ENCODE data around the gene SNORC. TPM values are rescaled to one million over a fixed set of nuclear protein-coding genes. Genes with fewer than 3 reads are reported as not detected.

The SNORC gene
- total and polyA plus RNA-seq, 2 of the 13 experiments (the other 11 are each of a cell fraction or from before 2014, with no cell fraction given): 59.1 to 86.1 TPM

DNA sequence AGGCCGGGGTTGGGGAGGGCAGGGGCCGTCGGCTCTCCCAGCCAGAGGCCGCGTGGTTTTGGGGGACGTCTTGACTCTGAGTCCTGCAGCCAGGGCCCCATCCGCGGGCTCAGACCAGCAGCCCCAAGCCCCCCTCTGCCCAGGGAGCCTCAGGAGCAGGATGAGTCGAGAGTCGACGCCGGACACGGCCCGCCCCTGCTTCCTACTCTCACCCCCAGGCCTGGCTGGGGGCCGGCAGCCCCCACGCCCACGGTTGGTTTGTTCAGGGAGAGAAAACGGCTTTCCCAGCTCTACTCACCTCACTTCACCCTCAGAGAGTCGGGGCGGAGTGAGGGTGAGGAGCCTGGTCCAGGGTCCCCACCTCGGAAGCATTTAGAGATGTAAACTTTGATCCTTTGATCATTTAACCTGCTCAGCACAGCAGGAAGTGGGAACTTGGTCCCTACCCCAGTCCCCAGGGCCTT, 6.9 kb downstream of the SNORC start (continued):
- TF ChIP-seq, protein P1, sequence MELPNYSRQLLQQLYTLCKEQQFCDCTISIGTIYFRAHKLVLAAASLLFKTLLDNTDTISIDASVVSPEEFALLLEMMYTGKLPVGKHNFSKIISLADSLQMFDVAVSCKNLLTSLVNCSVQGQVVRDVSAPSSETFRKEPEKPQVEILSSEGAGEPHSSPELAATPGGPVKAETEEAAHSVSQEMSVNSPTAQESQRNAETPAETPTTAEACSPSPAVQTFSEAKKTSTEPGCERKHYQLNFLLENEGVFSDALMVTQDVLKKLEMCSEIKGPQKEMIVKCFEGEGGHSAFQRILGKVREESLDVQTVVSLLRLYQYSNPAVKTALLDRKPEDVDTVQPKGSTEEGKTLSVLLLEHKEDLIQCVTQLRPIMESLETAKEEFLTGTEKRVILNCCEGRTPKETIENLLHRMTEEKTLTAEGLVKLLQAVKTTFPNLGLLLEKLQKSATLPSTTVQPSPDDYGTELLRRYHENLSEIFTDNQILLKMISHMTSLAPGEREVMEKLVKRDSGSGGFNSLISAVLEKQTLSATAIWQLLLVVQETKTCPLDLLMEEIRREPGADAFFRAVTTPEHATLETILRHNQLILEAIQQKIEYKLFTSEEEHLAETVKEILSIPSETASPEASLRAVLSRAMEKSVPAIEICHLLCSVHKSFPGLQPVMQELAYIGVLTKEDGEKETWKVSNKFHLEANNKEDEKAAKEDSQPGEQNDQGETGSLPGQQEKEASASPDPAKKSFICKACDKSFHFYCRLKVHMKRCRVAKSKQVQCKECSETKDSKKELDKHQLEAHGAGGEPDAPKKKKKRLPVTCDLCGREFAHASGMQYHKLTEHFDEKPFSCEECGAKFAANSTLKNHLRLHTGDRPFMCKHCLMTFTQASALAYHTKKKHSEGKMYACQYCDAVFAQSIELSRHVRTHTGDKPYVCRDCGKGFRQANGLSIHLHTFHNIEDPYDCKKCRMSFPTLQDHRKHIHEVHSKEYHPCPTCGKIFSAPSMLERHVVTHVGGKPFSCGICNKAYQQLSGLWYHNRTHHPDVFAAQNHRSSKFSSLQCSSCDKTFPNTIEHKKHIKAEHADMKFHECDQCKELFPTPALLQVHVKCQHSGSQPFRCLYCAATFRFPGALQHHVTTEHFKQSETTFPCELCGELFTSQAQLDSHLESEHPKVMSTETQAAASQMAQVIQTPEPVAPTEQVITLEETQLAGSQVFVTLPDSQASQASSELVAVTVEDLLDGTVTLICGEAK (IDR thresholded peaks at IDR 0.05): no peak
- TF ChIP-seq, protein P1 (CRISPR knock-in tag; IDR thresholded peaks at IDR 0.05): no peak
- TF ChIP-seq GABPA (IDR thresholded peaks at IDR 0.05; ENCODE audit: low read depth, low read length) (no peak), GABPA (CRISPR knock-in tag; IDR thresholded peaks at IDR 0.05; ENCODE audit: low read depth) (peak; percentile 49; the same call in 1 of the 2 replicates), XRCC5 (optimal IDR thresholded peaks at IDR 0.05; ENCODE audit: low read length) (no peak), ZBTB7A (CRISPR knock-in tag; IDR thresholded peaks at IDR 0.05) (0 out of 2 replicates have a peak, but pooled peaks have one; percentile 26), NRL (CRISPR knock-in tag; IDR thresholded peaks at IDR 0.05; ENCODE audit: borderline replicate concordance) (peak; percentile 66; the same call in 1 of the 2 replicates), RBM22 (optimal IDR thresholded peaks at IDR 0.05; ENCODE audit: low read length) (peak; percentile 73), ZNF879 (CRISPR knock-in tag; IDR thresholded peaks at IDR 0.05) (0 out of 2 replicates have a peak, but pooled peaks have one; percentile 25), ZNF790 (CRISPR knock-in tag; IDR thresholded peaks at IDR 0.05; ENCODE audit: borderline replicate concordance) (no peak), PHF8 (CRISPR knock-in tag; IDR thresholded peaks at IDR 0.05) (peak; percentile 44; the same call in 1 of the 2 replicates)
- TF ChIP-seq, protein P2, sequence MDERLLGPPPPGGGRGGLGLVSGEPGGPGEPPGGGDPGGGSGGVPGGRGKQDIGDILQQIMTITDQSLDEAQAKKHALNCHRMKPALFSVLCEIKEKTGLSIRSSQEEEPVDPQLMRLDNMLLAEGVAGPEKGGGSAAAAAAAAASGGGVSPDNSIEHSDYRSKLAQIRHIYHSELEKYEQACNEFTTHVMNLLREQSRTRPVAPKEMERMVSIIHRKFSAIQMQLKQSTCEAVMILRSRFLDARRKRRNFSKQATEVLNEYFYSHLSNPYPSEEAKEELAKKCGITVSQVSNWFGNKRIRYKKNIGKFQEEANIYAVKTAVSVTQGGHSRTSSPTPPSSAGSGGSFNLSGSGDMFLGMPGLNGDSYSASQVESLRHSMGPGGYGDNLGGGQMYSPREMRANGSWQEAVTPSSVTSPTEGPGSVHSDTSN (CRISPR knock-in tag; IDR thresholded peaks at IDR 0.05): no peak
- TF ChIP-seq, protein P3, sequence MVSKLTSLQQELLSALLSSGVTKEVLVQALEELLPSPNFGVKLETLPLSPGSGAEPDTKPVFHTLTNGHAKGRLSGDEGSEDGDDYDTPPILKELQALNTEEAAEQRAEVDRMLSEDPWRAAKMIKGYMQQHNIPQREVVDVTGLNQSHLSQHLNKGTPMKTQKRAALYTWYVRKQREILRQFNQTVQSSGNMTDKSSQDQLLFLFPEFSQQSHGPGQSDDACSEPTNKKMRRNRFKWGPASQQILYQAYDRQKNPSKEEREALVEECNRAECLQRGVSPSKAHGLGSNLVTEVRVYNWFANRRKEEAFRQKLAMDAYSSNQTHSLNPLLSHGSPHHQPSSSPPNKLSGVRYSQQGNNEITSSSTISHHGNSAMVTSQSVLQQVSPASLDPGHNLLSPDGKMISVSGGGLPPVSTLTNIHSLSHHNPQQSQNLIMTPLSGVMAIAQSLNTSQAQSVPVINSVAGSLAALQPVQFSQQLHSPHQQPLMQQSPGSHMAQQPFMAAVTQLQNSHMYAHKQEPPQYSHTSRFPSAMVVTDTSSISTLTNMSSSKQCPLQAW (CRISPR knock-in tag; IDR thresholded peaks at IDR 0.05): peak; percentile 64; the same call in 1 of the 2 replicates
- TF ChIP-seq, protein P4, sequence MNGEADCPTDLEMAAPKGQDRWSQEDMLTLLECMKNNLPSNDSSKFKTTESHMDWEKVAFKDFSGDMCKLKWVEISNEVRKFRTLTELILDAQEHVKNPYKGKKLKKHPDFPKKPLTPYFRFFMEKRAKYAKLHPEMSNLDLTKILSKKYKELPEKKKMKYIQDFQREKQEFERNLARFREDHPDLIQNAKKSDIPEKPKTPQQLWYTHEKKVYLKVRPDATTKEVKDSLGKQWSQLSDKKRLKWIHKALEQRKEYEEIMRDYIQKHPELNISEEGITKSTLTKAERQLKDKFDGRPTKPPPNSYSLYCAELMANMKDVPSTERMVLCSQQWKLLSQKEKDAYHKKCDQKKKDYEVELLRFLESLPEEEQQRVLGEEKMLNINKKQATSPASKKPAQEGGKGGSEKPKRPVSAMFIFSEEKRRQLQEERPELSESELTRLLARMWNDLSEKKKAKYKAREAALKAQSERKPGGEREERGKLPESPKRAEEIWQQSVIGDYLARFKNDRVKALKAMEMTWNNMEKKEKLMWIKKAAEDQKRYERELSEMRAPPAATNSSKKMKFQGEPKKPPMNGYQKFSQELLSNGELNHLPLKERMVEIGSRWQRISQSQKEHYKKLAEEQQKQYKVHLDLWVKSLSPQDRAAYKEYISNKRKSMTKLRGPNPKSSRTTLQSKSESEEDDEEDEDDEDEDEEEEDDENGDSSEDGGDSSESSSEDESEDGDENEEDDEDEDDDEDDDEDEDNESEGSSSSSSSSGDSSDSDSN (CRISPR knock-in tag; IDR thresholded peaks at IDR 0.05): 0 out of 2 replicates have a peak, but pooled peaks have one; percentile 9
